Adrenal gland (tissue), 5 donors: ENCODE data around the gene EPPIN.

ENCODE experiments used
- CTCF ChIP-seq, 6 experiments: fragments of 450-650 bp in 4 of 6; fragments of 200-600 bp in 2 of 6; sonication (generic) in 1 of 6; IDR thresholded peaks; 1 replicate in 5 of 6; 2 replicates in 1 of 6; pipeline versions ENCODE4 v1.5.1 to v1.8.0; 2016 to 2021; ENCODE audit warnings: antibody characterized with exemption in 6 of 6, mild to moderate bottlenecking in 2 of 6, moderate library complexity in 1 of 6
- POLR2A ChIP-seq, 2 donors: fragments of 450-650 bp; IDR thresholded peaks; one replicate each; pipeline ENCODE4 v1.6.1; 2017; ENCODE audit warnings: antibody characterized with exemption in 2 of 2, mild to moderate bottlenecking in 2 of 2, moderate library complexity in 1 of 2
- donor health status: DM: no; HTN: no; CAD: no.

DNA sequence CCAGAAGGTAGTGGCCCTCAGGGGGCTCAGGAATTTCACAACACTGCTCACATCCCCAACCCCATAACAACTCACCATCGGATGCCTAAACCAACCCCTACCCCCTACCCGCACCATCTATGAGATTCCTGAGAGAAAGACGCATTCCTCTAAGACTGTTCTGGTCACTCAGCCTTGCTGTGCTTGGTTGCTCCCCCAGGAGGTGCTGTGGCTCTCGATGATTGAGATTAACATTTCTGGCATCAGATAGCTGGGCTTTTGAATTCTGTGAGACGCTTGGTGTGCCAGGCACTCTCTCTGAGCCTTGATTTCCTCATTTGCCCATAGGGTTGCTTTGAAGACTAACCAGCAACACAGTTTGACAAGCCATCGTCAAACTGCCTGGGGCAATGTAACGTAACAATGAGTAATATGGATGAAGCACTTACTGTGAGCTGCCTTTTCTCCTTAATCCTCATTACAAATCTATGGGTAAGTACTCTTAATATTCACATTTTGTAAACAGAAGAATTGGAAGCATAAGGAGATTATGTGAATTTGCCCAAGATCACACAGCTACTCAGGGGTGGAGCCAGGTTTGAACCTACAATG lies 8.9 kb downstream of the EPPIN start:
- no peak for TF ChIP-seq CTCF (IDR thresholded peaks at IDR 0.05)
- no peak for TF ChIP-seq POLR2A (IDR thresholded peaks at IDR 0.05)
